ENCODE data around the gene PAX9. TPM values are rescaled to one million over a fixed set of nuclear protein-coding genes. Genes with fewer than 3 reads are reported as not detected.

PAX9 gene
- total and polyA plus RNA-seq, 2 of the 13 experiments (the other 11 are each of a cell fraction or from before 2014, with no cell fraction given): 0.03 TPM; not detected in 1

GRCh38 chr14:36662258-36662542 lies 540 bp downstream of the PAX9 start:
- ATAC-seq (no peak), DNase-seq (ENCODE audit: low spot score) (no peak), FAIRE-seq (no peak)
- Histone ChIP-seq H3K79me2 (ENCODE audit: insufficient read depth, low read length) (no peaks in the 10 kb centered on the region), H3K4me3 (replicated peaks in 1 of 3; ENCODE audit: insufficient read depth in 1 of 3, low read depth in 2 of 3, low read length in 3 of 3) (peak overlapping the region in 1 of 3 experiments; percentile 49; a peak in 1 of 6 replicates), H3K36me3 (replicated peaks in 1 of 2; ENCODE audit: control insufficient read depth in 1 of 2, insufficient read depth in 2 of 2, low read length in 2 of 2) (no peaks in the 10 kb centered on the region), H3K9me3 (ENCODE audit: low read length) (no peaks in the 10 kb centered on the region), H3K27ac (ENCODE audit: extremely low read length, insufficient read depth, low read length) (no peak overlapping the region), H4K20me1 (ENCODE audit: insufficient read depth, low read length) (peaks cover 2% of the 10 kb centered on the region; the same call in 1 of the 2 replicates), H2AFZ (ENCODE audit: low read length) (no peak overlapping the region), H3K4me2 (ENCODE audit: low read depth, low read length) (peak overlapping the region; percentile 23; the same call in 1 of the 2 replicates), H3K9ac (ENCODE audit: insufficient read depth, low read depth, low read length) (no peak overlapping the region), H3K27me3 (ENCODE audit: control insufficient read depth in 1 of 2, insufficient read depth in 2 of 2, low read length in 2 of 2) (peaks cover 47 to 89% of the 10 kb centered on the region in 2 experiments), H3K4me1 (ENCODE audit: insufficient read depth, low read length) (peaks cover 14% of the 10 kb centered on the region)
- BruUV-seq (replicated peaks): no TSS peak
- whole genome bisulfite sequencing (ENCODE audit: low lambda C conversion rate): 43% methylated on average over 11 of the region's 11 CpGs
- intact Hi-C loops (cut with micrococcal nuclease; ENCODE audit: unreplicated experiment) (no loop called here), in situ Hi-C loops (cut with HindIII; ENCODE audit: extremely low pct_ligation_motif_present, low pct_unique_long_range_greater_than_20kb) (no loop called here)
- POLR2A ChIA-PET: no interaction called here
- CTCF ChIA-PET (ENCODE audit: low intra/inter-chr PET ratio, low total read pairs): no interaction called here
- TF ChIP-seq CREB1 (IDR thresholded peaks at IDR 0.05): no peak
- no peak for TF ChIP-seq CREB1 (CRISPR knock-in tag; IDR thresholded peaks at IDR 0.05)
- TF ChIP-seq NFE2 (CRISPR knock-in tag; IDR thresholded peaks at IDR 0.05): no peak
- TF ChIP-seq ZFYVE20 (CRISPR knock-in tag; IDR thresholded peaks at IDR 0.05; ENCODE audit: borderline replicate concordance, low read depth): no peak
- TF ChIP-seq FOXA1 (IDR thresholded peaks at IDR 0.05): no peak
- TF ChIP-seq FOXA1 (CRISPR knock-in tag; IDR thresholded peaks at IDR 0.05): no peak
- no peak for TF ChIP-seq TBX2 (CRISPR knock-in tag; IDR thresholded peaks at IDR 0.05; ENCODE audit: borderline replicate concordance)
- TF ChIP-seq ZFP82 (CRISPR knock-in tag; IDR thresholded peaks at IDR 0.05; ENCODE audit: borderline replicate concordance): no peak
- no peak for TF ChIP-seq ZNF407 (CRISPR knock-in tag; IDR thresholded peaks at IDR 0.05; ENCODE audit: not compliant biosample characterization)
- TF ChIP-seq ZBTB8A (CRISPR knock-in tag; IDR thresholded peaks at IDR 0.05; ENCODE audit: borderline replicate concordance, low read depth): no peak
- no peak for TF ChIP-seq ZNF121 (CRISPR knock-in tag; IDR thresholded peaks at IDR 0.05)
- TF ChIP-seq WIZ (CRISPR knock-in tag; IDR thresholded peaks at IDR 0.05): no peak
- TF ChIP-seq SRSF1 (optimal IDR thresholded peaks at IDR 0.05; ENCODE audit: low read depth, low read length): peak; percentile 36
- TF ChIP-seq MTF2 (CRISPR knock-in tag; IDR thresholded peaks at IDR 0.05; ENCODE audit: borderline replicate concordance): 0 out of 2 replicates have a peak, but pooled peaks have one; percentile 47
- no peak for TF ChIP-seq AGO2 (optimal IDR thresholded peaks at IDR 0.05; ENCODE audit: low read depth, low read length)
- no peak for TF ChIP-seq ZMYM3 (CRISPR knock-in tag; IDR thresholded peaks at IDR 0.05)

All from HepG2 (cell line).